IMR-90 (cell line): Measurements from ENCODE around the gene GRID1. TPM values are rescaled to one million over a fixed set of nuclear protein-coding genes. Genes with fewer than 3 reads are reported as not detected.
A peak's percentile ranks its signal among the peaks of the same experiment; 100 is the strongest.

ENCODE experiments used
- ATAC-seq: fragments of 200-7000 bp; cut with Tn5 transposase; 2 replicates; pipeline ENCODE4 v1.9.1; 2020; ENCODE audit warnings: low read depth, mild to moderate bottlenecking, moderate library complexity
- BruUV-seq: library from RNA; stranded (reverse); fragments of 400-500 nt; replicated peaks from 2 replicates; lab custom pipeline; 2021; lab: Mats Ljungman, UMichigan
- CTCF ChIA-PET: fragments of 300-600 bp; formaldehyde crosslinking; extraction: SDS; loops from one replicate; lab custom pipeline; 2021; ENCODE audit warnings: antibody characterized with exemption; lab: Yijun Ruan, JAX
- POLR2A ChIA-PET: fragments of 300-600 bp; sonication (Branson Sonifier 250); formaldehyde crosslinking; loops from one replicate; lab custom pipeline; 2022; ENCODE audit warnings: antibody characterized with exemption; ENCODE audit not compliant: unreplicated experiment; lab: Charles Lee
- DNase-seq: peaks from one replicate; pipeline ENCODE4 v3.0.0; 2013
- H2AFZ ChIP-seq: replicated peaks from 2 replicates; pipeline ENCODE3; 2013; ENCODE audit warnings: low read length, mild to moderate bottlenecking; ENCODE audit not compliant: poor library complexity
- H2AK5ac ChIP-seq: 2 replicates; pipeline ENCODE4 v1.6.1; 2013; ENCODE audit warnings: low read depth, low read length, inconsistent platforms
- H2AK9ac ChIP-seq: replicated peaks from 2 replicates; pipeline ENCODE3; 2013; ENCODE audit warnings: mild to moderate bottlenecking, low read depth, low read length, moderate library complexity; ENCODE audit not compliant: poor library complexity
- H2BK120ac ChIP-seq: 2 replicates; pipeline ENCODE4 v1.6.1; 2013; ENCODE audit warnings: low read depth, low read length, inconsistent platforms
- H2BK15ac ChIP-seq: 3 replicates; pipeline ENCODE4 v1.6.1; 2013; ENCODE audit warnings: low read depth, low read length, inconsistent platforms
- H2BK20ac ChIP-seq: 2 replicates; pipeline ENCODE4 v1.6.1; 2013; ENCODE audit warnings: low read depth, mild to moderate bottlenecking, inconsistent platforms, low read length, moderate library complexity
- H2BK5ac ChIP-seq: 2 replicates; pipeline ENCODE4 v1.6.1; 2013; ENCODE audit warnings: mild to moderate bottlenecking, low read depth, low read length, inconsistent platforms; ENCODE audit not compliant: poor library complexity, severe bottlenecking
- H3K14ac ChIP-seq: replicated peaks from 2 replicates; pipeline ENCODE4 v1.6.1; 2013; ENCODE audit warnings: low read depth, low read length, inconsistent platforms
- H3K18ac ChIP-seq: 2 replicates; pipeline ENCODE4 v1.6.1; 2013; ENCODE audit warnings: low read depth, low read length, control low read depth
- H3K23ac ChIP-seq: 2 replicates; pipeline ENCODE4 v1.6.1; 2013; ENCODE audit warnings: low read depth, low read length, inconsistent platforms
- H3K27ac ChIP-seq: 2 replicates; pipeline ENCODE4 v1.5.1; 2013; ENCODE audit warnings: mild to moderate bottlenecking, control low read depth, low read length; ENCODE audit not compliant: insufficient read depth
- H3K27me3 ChIP-seq: 2 replicates; pipeline ENCODE4 v1.6.1; 2013; ENCODE audit warnings: low read length; ENCODE audit not compliant: control insufficient read depth, insufficient read depth
- H3K36me3 ChIP-seq: 2 replicates; pipeline ENCODE4 v1.6.1; 2013; ENCODE audit warnings: low read length, mixed read lengths; ENCODE audit not compliant: control insufficient read depth, insufficient read depth
- H3K4ac ChIP-seq: 2 replicates; pipeline ENCODE4 v1.6.1; 2013; ENCODE audit warnings: low read depth, low read length, inconsistent platforms
- H3K4me1 ChIP-seq: 2 replicates; pipeline ENCODE4 v1.6.1; 2013; ENCODE audit warnings: low read length, mixed read lengths; ENCODE audit not compliant: control insufficient read depth, insufficient read depth
- H3K4me2 ChIP-seq: 2 replicates; pipeline ENCODE4 v1.6.1; 2013; ENCODE audit warnings: low read depth, mild to moderate bottlenecking, control low read depth, low read length, moderate library complexity
- H3K4me3 ChIP-seq: 2 replicates; pipeline ENCODE4 v1.5.1; 2013; ENCODE audit warnings: low read depth, mild to moderate bottlenecking, control low read depth, low read length, moderate library complexity; ENCODE audit not compliant: insufficient read depth
- H3K56ac ChIP-seq: 2 replicates; pipeline ENCODE4 v1.6.1; 2013; ENCODE audit warnings: low read length, inconsistent platforms; ENCODE audit not compliant: insufficient read depth; ENCODE audit errors: extremely low read depth
- H3K79me1 ChIP-seq, 2 experiments: 2 replicates each; pipeline ENCODE4 v1.6.1; 2013; ENCODE audit warnings: low read length in 2 of 2, inconsistent platforms in 1 of 2, low read depth in 1 of 2
- H3K9ac ChIP-seq: 2 replicates; pipeline ENCODE4 v1.6.1; 2013; ENCODE audit warnings: low read depth, low read length, control low read depth
- H3K9me1 ChIP-seq: 2 replicates; pipeline ENCODE4 v1.6.1; 2013; ENCODE audit warnings: low read length, inconsistent platforms; ENCODE audit not compliant: insufficient read depth
- H3K9me3 ChIP-seq: 2 replicates; pipeline ENCODE4 v1.6.1; 2013; ENCODE audit warnings: low read length; ENCODE audit not compliant: control insufficient read depth, insufficient read depth
- H4K20me1 ChIP-seq: 2 replicates; pipeline ENCODE4 v1.6.1; 2013; ENCODE audit warnings: low read length, inconsistent platforms; ENCODE audit not compliant: insufficient read depth
- H4K5ac ChIP-seq: 2 replicates; pipeline ENCODE4 v1.6.1; 2013; ENCODE audit warnings: mild to moderate bottlenecking, low read depth, low read length, control low read depth
- H4K8ac ChIP-seq, 2 experiments: 2 replicates each; pipeline ENCODE4 v1.6.1; 2013; ENCODE audit warnings: low read depth in 2 of 2, low read length in 2 of 2, control low read depth in 1 of 2, inconsistent platforms in 1 of 2
- H4K91ac ChIP-seq: 2 replicates; pipeline ENCODE4 v1.6.1; 2013; ENCODE audit warnings: low read depth, low read length, inconsistent platforms; ENCODE audit not compliant: insufficient read depth
- BHLHE40 ChIP-seq: fragments of 150-350 bp; IDR thresholded peaks from 2 replicates; pipeline ENCODE4 v1.6.1; 2016; ENCODE audit warnings: mild to moderate bottlenecking, low read depth, low read length
- MAFK ChIP-seq: IDR thresholded peaks from 2 replicates; pipeline ENCODE4 v1.6.1; 2012; ENCODE audit warnings: low read depth, low read length, improper control_type of control experiment
- MAZ ChIP-seq: IDR thresholded peaks from 2 replicates; pipeline ENCODE4 v1.6.1; 2012; ENCODE audit warnings: low read depth, mild to moderate bottlenecking, low read length, improper control_type of control experiment, moderate library complexity, borderline replicate concordance
- MXI1 ChIP-seq: IDR thresholded peaks from 2 replicates; pipeline ENCODE4 v1.6.1; 2012; ENCODE audit warnings: low read depth, mild to moderate bottlenecking, low read length, moderate library complexity, borderline replicate concordance
- RAD21 ChIP-seq: IDR thresholded peaks from 2 replicates; pipeline ENCODE4 v1.6.1; 2012; ENCODE audit warnings: low read length, improper control_type of control experiment
- RCOR1 ChIP-seq: IDR thresholded peaks from 2 replicates; pipeline ENCODE4 v1.6.1; 2012; ENCODE audit warnings: mild to moderate bottlenecking, low read length, improper control_type of control experiment; ENCODE audit not compliant: insufficient replicate concordance
- SMC3 ChIP-seq: fragments of 150-350 bp; IDR thresholded peaks from 2 replicates; pipeline ENCODE4 v1.6.1; 2016; ENCODE audit warnings: low read depth, mild to moderate bottlenecking, antibody characterized with exemption, low read length, moderate library complexity
- WGBS, 2 experiments: methylation state at CpG; one replicate each; pipeline versions ENCODE4 v1.1.5 to v1.1.7; 2013; ENCODE audit warnings: missing lambda C conversion rate in 2 of 2; ENCODE audit not compliant: insufficient read length in 1 of 2; ENCODE audit errors: extremely low coverage in 2 of 2; 5-methylcytosine and 5-hydroxymethylcytosine counted together
- dilution Hi-C: fragments of 300-500 bp; cut with HindIII; formaldehyde crosslinking; loops from one replicate; pipeline ENCODE4 v1.14.3; 2018; ENCODE audit warnings: low sequenced_read_pairs; ENCODE audit not compliant: unreplicated experiment
- in situ Hi-C: fragments of 300-500 bp; cut with MboI; formaldehyde crosslinking; loops from 3 replicates; pipeline ENCODE4 v1.14.3; 2019; ENCODE audit warnings: low sequenced_read_pairs, inconsistent platforms, mixed read lengths
- intact Hi-C: fragments of 100-400 bp; cut with micrococcal nuclease; formaldehyde crosslinking; loops from 2 replicates; pipeline ENCODE4 v1.10.0; 2022
- polyA plus RNA-seq, 3 experiments: library from polyadenylated mRNA; depleted of rRNA; stranded (reverse); fragments of >200 nt; gene quantifications; 2 replicates each; pipeline ENCODE4 v1.2.3, GENCODE V29; 2012; ENCODE audit warnings: low replicate concordance in 1 of 3
- total RNA-seq: library from RNA; depleted of rRNA; stranded (reverse); fragments of >200 nt; gene quantifications from 2 replicates; pipeline ENCODE4 v1.2.3, GENCODE V29; 2012
- TF ChIP-seq, protein P1 (sequence below): fragments of 150-350 bp; IDR thresholded peaks from 2 replicates; pipeline ENCODE4 v1.6.1; 2017; ENCODE audit warnings: mild to moderate bottlenecking, antibody characterized with exemption, low read length, low read depth
- TF ChIP-seq, protein P2 (sequence below): conservative IDR thresholded peaks from 2 replicates; pipeline ENCODE4 v1.5.1; 2012; ENCODE audit warnings: mild to moderate bottlenecking, low read depth, low read length, improper control_type of control experiment

Gene GRID1
- total and polyA plus RNA-seq, 2 of the 4 experiments (the other 2 are of a cell fraction): not detected

GRCh38 chr10:85696893-85697292 is 669.7 kb downstream of the GRID1 start:
- in situ Hi-C loops (no loop called here), dilution Hi-C loops (no loop called here), intact Hi-C loops (no loop called here)
- H3K9ac ChIP-seq: no peak overlapping the region
- no peaks in the 10 kb centered on the region for H3K9me1 ChIP-seq
- no CpG with 5 or more reads among the region's 1 CpG for WGBS, 2 experiments
- no peak overlapping the region for H3K4me3 ChIP-seq
- ATAC-seq (no peak), DNase-seq (no peak)
- no peaks in the 10 kb centered on the region for H3K27me3 ChIP-seq
- H2AK9ac ChIP-seq: no peak overlapping the region
- BruUV-seq: no TSS peak
- no peak overlapping the region for H3K56ac ChIP-seq
- H3K36me3 ChIP-seq: no peaks in the 10 kb centered on the region
- no peak overlapping the region for H2BK120ac ChIP-seq
- no peak overlapping the region for H2BK20ac ChIP-seq
- no peaks in the 10 kb centered on the region for H3K4me1 ChIP-seq
- no peak overlapping the region for H3K18ac ChIP-seq
- no peak overlapping the region for H3K23ac ChIP-seq
- no peak overlapping the region for H4K5ac ChIP-seq
- H3K4me2 ChIP-seq: no peak overlapping the region
- no peak overlapping the region for H4K8ac ChIP-seq
- H3K9me3 ChIP-seq: no peaks in the 10 kb centered on the region
- no peak overlapping the region for H2BK5ac ChIP-seq
- POLR2A ChIA-PET: no interaction called here
- no peaks in the 10 kb centered on the region for H4K20me1 ChIP-seq
- TF ChIP-seq MAFK (peak; percentile 61), RAD21 (no peak), BHLHE40 (no peak), MAZ (no peak), SMC3 (no peak), MXI1 (no peak), RCOR1 (no peak)
- TF ChIP-seq, protein P1, sequence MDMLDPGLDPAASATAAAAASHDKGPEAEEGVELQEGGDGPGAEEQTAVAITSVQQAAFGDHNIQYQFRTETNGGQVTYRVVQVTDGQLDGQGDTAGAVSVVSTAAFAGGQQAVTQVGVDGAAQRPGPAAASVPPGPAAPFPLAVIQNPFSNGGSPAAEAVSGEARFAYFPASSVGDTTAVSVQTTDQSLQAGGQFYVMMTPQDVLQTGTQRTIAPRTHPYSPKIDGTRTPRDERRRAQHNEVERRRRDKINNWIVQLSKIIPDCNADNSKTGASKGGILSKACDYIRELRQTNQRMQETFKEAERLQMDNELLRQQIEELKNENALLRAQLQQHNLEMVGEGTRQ: no peak
- TF ChIP-seq, protein P2, sequence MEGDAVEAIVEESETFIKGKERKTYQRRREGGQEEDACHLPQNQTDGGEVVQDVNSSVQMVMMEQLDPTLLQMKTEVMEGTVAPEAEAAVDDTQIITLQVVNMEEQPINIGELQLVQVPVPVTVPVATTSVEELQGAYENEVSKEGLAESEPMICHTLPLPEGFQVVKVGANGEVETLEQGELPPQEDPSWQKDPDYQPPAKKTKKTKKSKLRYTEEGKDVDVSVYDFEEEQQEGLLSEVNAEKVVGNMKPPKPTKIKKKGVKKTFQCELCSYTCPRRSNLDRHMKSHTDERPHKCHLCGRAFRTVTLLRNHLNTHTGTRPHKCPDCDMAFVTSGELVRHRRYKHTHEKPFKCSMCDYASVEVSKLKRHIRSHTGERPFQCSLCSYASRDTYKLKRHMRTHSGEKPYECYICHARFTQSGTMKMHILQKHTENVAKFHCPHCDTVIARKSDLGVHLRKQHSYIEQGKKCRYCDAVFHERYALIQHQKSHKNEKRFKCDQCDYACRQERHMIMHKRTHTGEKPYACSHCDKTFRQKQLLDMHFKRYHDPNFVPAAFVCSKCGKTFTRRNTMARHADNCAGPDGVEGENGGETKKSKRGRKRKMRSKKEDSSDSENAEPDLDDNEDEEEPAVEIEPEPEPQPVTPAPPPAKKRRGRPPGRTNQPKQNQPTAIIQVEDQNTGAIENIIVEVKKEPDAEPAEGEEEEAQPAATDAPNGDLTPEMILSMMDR: no peak
- H4K91ac ChIP-seq: no peak overlapping the region
- no peak overlapping the region for H2AK5ac ChIP-seq
- CTCF ChIA-PET: no interaction called here
- H3K14ac ChIP-seq: no peak overlapping the region
- no peaks in the 10 kb centered on the region for H3K79me1 ChIP-seq
- no peak overlapping the region for H2AFZ ChIP-seq
- no peak overlapping the region for H3K4ac ChIP-seq
- H2BK15ac ChIP-seq: no peak overlapping the region
- no peak overlapping the region for H3K27ac ChIP-seq
